ENCODE measurements around the gene UPK1A. TPM values are rescaled to one million over a fixed set of nuclear protein-coding genes. Genes with fewer than 3 reads are reported as not detected.

UPK1A gene
- total and polyA plus RNA-seq, 2 donors (not counting 3 experiments of a cell fraction or from before 2014, with no cell fraction given): not detected

GRCh38 chr19:35704218-35704617, 37.9 kb downstream of the UPK1A start, which contains the start of gene ZBTB32:
Gene ZBTB32, plus strand, starts transcription at chr19:35704558. Its CDS starts 10,069 bp downstream, at chr19:35714627.
- CTCF ChIA-PET: no interaction called here
- DNase-seq (ENCODE audit: low read depth, low spot score): peak; percentile 76
- Histone ChIP-seq H3K27me3 (ENCODE audit: control insufficient read depth in 2 of 2, insufficient read depth in 2 of 2, low read length in 2 of 2) (no peaks in the 10 kb centered on the region), H3K36me3 (ENCODE audit: control insufficient read depth in 2 of 2, extremely low read depth in 1 of 2, insufficient read depth in 2 of 2, low read length in 2 of 2) (no peaks in the 10 kb centered on the region), H3K9ac (replicated peaks; ENCODE audit: extremely low read depth, insufficient read depth, low read length) (no peak within 1 kb of the TSS), H3K4me2 (ENCODE audit: insufficient read depth, low read length) (no peak within 1 kb of the TSS), H2AFZ (ENCODE audit: low read depth, low read length) (no peak within 1 kb of the TSS), H4K20me1 (replicated peaks; ENCODE audit: control insufficient read depth, extremely low read depth, insufficient read depth, low read length) (no peaks in the 10 kb centered on the region), H3K9me3 (replicated peaks; ENCODE audit: control insufficient read depth, insufficient read depth, low read length) (no peaks in the 10 kb centered on the region), H3K4me3 (replicated peaks in 1 of 3; ENCODE audit: insufficient read depth in 1 of 3, low read depth in 1 of 3, low read length in 3 of 3) (no peak within 1 kb of the TSS), H3K27ac (ENCODE audit: insufficient read depth, low read depth, low read length) (no peak within 1 kb of the TSS), H3K79me2 (ENCODE audit: control insufficient read depth, insufficient read depth, low read length) (no peaks in the 10 kb centered on the region), H3K4me1 (ENCODE audit: control insufficient read depth, extremely low read depth, insufficient read depth, low read length) (no peaks in the 10 kb centered on the region), H3K9me1 (replicated peaks; ENCODE audit: control insufficient read depth, extremely low read depth, insufficient read depth, low read length) (no peaks in the 10 kb centered on the region)
- POLR2A ChIA-PET: interaction anchor here (0.7 kb wide), 1 partner anchor 194 kb away, joined by 3 read pairs; no protein-coding TSS in a partner anchor
- dilution Hi-C loops (cut with MboI; ENCODE audit: extremely low pct_ligation_motif_present, low sequenced_read_pairs): no loop called here
- intact Hi-C loops (cut with micrococcal nuclease): no loop called here
- BruUV-seq (replicated peaks): no TSS peak
- TF ChIP-seq MAX (IDR thresholded peaks at IDR 0.05; ENCODE audit: insufficient read depth, insufficient read length): peak; percentile 44
- no peak for TF ChIP-seq MYC (IDR thresholded peaks at IDR 0.05; ENCODE audit: low read depth, low read length)
- peak; percentile 12 for FAIRE-seq

GRCh38 chr19:35708391-35708790, 42.1 kb downstream of the UPK1A start:
- TF ChIP-seq MAX (IDR thresholded peaks at IDR 0.05; ENCODE audit: insufficient read depth, insufficient read length) (no peak), GATA2 (IDR thresholded peaks at IDR 0.05; ENCODE audit: insufficient read depth, insufficient read length, low read depth, low read length) (no peak), JUN (IDR thresholded peaks at IDR 0.05; ENCODE audit: borderline replicate concordance, insufficient read depth, insufficient read length, low read depth) (no peak), EZH2 (IDR thresholded peaks at IDR 0.05; ENCODE audit: borderline replicate concordance, low read depth, low read length, severe bottlenecking) (no peak), FOS (IDR thresholded peaks at IDR 0.05; ENCODE audit: borderline replicate concordance, insufficient read depth, low read length) (no peak), POLR2AphosphoS5 (IDR thresholded peaks at IDR 0.05; ENCODE audit: insufficient read depth, low read depth, low read length) (no peak), POLR2A (IDR thresholded peaks at IDR 0.05; ENCODE audit: low read depth, low read length) (no peak), CTCF (IDR thresholded peaks at IDR 0.05; ENCODE audit: extremely low read depth in 1 of 2, insufficient read depth in 1 of 2, low read depth in 1 of 2, low read length in 2 of 2) (no peak), MYC (IDR thresholded peaks at IDR 0.05; ENCODE audit: low read depth, low read length) (no peak)
- DNase-seq (ENCODE audit: low read depth, low spot score): no peak
- no peak overlapping the region for H3K27ac ChIP-seq (ENCODE audit: insufficient read depth, low read depth, low read length)
- intact Hi-C loops (cut with micrococcal nuclease) (no loop called here), dilution Hi-C loops (cut with MboI; ENCODE audit: extremely low pct_ligation_motif_present, low sequenced_read_pairs) (no loop called here)
- H3K9me1 ChIP-seq (replicated peaks; ENCODE audit: control insufficient read depth, extremely low read depth, insufficient read depth, low read length): no peaks in the 10 kb centered on the region
- no peak overlapping the region for H3K4me2 ChIP-seq (ENCODE audit: insufficient read depth, low read length)
- no TSS peak for BruUV-seq (replicated peaks)
- no peak overlapping the region for H3K9ac ChIP-seq (replicated peaks; ENCODE audit: extremely low read depth, insufficient read depth, low read length)
- H2AFZ ChIP-seq (ENCODE audit: low read depth, low read length): no peak overlapping the region
- ChIA-PET CTCF (no interaction called here), POLR2A (no interaction called here)
- H3K79me2 ChIP-seq (ENCODE audit: control insufficient read depth, insufficient read depth, low read length): no peaks in the 10 kb centered on the region
- H3K4me3 ChIP-seq (replicated peaks in 1 of 3; ENCODE audit: insufficient read depth in 1 of 3, low read depth in 1 of 3, low read length in 3 of 3): no peak overlapping the region
- H3K4me1 ChIP-seq (ENCODE audit: control insufficient read depth, extremely low read depth, insufficient read depth, low read length): no peaks in the 10 kb centered on the region
- H3K27me3 ChIP-seq (ENCODE audit: control insufficient read depth in 2 of 2, insufficient read depth in 2 of 2, low read length in 2 of 2): no peaks in the 10 kb centered on the region
- no peaks in the 10 kb centered on the region for H3K9me3 ChIP-seq (replicated peaks; ENCODE audit: control insufficient read depth, insufficient read depth, low read length)
- no peaks in the 10 kb centered on the region for H4K20me1 ChIP-seq (replicated peaks; ENCODE audit: control insufficient read depth, extremely low read depth, insufficient read depth, low read length)
- no peak for FAIRE-seq
- no peaks in the 10 kb centered on the region for H3K36me3 ChIP-seq (ENCODE audit: control insufficient read depth in 2 of 2, extremely low read depth in 1 of 2, insufficient read depth in 2 of 2, low read length in 2 of 2)
